Fibroblast of peridontal ligament (primary cell): ENCODE measurements around the gene TMEM82.

Experiments
- DNase-seq: peaks from one replicate; pipeline ENCODE4 v3.0.0-alpha.2; 2010; ENCODE audit errors: extremely low read depth

TMEM82 gene

GRCh38 chr1:15720861-15721260 is 21.4 kb upstream of the TMEM82 start:
- DNase-seq = no peak

GRCh38 chr1:15722411-15722810 is 19.9 kb upstream of the TMEM82 start:
- DNase-seq = no peak

GRCh38 chr1:15722836-15723532 is 19.3 kb upstream of the TMEM82 start:
- no peak for DNase-seq

DNA sequence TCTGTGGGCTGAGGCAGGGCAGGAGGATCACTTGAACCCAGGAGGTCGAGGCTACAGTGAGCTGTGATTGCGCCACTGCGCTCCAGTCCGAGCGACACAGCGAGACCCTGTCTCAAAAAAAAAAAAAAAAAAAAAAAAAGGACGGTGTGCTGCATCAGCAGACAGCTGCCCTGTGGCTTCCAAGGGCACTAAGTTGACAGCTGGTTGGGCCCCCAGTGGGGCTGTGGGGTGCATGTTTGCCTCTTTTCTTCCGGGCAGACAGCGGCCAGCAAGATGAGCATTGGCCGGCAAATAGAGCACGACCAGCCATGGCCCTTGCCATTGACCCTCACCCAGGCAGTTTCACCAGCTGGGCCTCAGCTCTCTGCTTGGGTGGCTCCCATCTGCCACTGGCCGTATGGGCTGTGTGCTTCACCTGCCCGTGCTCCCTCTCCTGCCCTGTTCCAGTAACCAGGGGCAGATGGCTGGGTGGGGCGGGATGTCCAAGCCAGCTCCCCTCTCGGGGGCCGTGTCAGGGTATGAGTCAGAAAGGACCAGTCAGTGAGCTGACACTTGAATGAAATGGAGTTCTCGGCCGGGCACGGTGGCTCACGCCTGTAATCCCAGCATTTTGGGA is 18.6 kb upstream of the TMEM82 start:
- DNase-seq = no peak

DNA sequence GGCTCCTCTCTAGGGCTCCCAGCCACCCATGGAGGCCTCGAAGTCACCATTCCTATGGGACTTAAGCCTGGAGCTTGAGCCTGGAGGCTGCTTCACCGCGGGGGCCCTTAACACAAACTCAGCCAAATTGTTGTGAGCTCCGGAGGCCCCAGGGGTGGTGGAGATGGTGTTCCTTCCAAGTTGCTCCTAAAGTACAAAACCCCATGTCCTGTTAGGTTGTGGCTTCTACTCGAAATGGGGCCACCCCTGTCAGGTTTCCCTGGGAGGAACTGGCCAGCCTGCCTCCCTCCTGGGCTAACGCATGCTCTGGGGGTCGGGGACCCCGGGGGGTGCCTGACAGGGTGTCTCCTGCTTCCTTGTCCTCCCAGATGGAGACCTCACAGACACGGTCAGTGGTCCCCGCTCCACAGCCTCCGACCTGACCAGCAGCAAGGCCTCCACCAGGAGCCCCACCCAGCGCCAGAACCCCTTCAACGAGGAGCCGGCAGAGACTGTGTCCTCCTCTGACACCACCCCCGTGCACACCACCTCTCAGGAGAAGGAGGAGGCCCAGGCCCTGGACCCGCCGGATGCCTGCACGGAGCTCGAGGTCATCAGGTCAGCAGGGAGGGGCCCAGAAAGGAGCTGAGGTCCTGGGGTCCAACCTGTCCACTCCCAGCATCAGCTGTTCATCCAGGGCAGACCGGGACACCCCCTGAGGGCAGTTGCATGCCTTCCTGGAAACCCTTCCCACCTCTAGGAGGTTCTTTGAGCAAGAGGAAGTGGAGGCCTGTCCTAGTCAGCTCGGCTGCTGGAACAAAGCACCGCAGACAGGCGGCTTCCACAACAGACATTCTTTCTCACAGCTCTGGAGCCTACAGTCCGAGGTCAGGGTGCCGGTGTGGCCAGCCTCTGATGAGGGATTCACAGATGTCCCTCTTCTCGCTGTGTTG is 17.1 kb upstream of the TMEM82 start:
- DNase-seq = no peak

DNA sequence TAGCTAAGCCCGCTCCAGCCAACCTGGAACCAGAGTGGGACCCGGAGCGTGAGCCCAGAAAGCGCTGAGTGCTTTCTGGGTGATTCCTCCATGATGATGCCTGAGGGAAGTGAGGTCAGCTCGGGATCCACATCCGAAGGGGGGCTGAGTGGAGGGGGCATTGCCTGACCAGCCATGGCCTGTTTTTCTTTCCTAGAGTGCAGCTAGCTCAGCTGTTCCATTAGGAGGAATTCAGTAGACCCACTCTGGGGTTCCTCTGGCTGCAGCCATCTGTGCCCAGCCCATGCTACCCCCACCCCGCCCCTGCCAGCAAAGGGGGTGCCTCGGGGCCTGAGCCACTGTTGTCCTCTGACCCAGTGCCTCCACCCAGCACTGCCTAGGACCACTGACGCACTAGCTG is 15.8 kb upstream of the TMEM82 start:
- no peak for DNase-seq

DNA sequence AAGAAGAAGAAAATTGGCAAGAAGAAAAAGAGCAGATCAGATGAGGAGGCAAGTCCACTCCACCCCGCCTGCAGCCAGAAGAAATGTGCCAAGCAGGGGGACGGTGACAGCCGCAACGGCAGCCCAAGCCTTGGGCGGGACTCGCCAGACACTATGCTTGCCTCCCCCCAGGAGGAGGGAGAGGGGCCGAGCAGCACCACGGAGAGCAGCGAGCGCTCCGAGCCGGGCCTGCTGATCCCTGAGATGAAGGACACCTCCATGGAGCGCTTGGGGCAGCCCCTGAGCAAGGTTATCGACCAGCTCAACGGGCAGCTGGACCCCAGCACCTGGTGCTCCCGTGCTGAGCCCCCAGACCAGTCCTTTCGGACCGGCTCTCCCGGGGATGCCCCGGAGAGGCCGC is 15.3 kb upstream of the TMEM82 start:
- no peak for DNase-seq

DNA sequence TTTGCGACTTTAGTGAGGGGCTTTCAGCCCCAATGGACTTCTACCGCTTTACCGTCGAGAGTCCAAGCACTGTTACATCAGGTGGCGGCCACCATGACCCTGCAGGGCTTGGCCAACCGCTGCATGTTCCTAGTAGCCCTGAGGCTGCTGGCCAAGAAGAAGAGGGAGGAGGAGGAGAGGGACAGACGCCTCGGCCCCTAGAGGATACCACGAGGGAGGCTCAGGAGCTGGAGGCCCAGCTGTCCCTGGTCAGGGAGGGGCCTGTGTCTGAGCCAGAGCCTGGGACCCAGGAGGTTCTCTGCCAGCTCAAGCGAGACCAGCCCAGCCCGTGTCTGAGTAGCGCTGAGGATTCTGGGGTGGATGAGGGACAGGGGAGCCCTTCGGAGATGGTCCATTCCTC is 14.9 kb upstream of the TMEM82 start:
- no peak for DNase-seq

- DNase-seq = no peak
Measured at GRCh38 chr1:15727866-15728534, 14.3 kb upstream of the TMEM82 start.

GRCh38 chr1:15728937-15729657 is 13.2 kb upstream of the TMEM82 start:
- DNase-seq = no peak

- no peak for DNase-seq
Measured at GRCh38 chr1:15730423-15730822, 11.9 kb upstream of the TMEM82 start.

DNA sequence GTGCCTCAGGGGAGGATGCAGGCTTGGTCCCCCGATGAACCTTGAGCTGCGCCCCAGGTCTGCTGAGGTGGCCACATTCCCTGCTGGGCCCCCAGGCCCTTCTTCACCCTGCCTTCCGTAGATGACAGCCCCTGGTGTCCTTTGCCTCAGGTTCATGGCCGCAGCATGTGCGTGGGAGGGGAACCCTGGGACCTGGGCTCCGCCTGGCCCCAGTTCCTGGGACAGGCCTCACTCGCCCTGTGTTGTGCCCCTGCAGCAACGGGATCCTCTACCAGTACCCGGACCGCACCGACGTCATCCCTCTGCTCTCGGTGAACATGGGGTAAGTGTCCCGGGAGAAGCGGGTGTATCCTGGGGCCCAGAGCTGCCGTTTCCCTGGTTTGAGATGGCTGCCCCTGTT is 11.4 kb upstream of the TMEM82 start:
- no peak for DNase-seq

DNA sequence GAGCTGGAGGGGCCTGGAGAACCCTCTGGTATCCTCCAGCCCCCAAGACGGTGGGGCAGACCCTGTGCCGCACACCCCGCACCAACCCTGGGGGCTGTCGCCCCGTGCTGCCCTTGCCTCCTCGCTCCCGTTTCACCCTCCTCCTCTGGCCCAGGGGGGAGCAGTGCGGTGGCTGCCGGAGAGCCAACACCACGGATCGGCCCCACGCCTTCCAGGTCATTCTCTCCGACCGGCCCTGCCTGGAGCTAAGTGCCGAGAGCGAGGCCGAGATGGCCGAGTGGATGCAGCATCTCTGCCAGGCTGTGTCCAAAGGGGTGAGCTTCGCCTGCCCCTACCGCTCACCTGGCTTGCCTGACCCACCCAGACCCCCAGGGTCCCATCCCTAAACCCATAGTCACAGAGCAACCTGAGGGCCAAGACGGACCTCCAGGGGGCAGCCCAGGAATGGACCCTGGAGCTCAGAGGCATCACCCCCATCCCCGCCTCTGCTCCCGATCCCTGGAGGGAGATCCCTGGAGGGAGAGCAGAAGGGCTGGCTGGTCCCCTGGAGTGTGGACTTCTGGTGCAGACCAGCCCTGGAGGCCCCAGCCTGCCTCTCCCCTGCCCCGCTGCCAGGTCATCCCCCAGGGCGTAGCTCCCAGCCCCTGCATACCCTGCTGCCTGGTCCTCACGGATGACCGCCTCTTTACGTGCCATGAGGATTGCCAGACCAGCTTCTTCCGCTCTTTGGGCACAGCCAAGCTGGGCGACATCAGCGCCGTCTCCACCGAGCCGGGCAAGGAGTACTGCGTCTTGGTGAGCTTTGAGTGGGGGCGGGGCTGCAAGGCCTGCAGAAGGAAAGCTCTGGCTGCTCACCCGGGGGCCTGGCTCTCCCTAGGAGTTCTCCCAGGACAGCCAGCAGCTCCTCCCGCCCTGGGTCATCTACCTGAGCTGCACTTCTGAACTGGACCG is 10.3 kb upstream of the TMEM82 start:
- DNase-seq = no peak

DNA sequence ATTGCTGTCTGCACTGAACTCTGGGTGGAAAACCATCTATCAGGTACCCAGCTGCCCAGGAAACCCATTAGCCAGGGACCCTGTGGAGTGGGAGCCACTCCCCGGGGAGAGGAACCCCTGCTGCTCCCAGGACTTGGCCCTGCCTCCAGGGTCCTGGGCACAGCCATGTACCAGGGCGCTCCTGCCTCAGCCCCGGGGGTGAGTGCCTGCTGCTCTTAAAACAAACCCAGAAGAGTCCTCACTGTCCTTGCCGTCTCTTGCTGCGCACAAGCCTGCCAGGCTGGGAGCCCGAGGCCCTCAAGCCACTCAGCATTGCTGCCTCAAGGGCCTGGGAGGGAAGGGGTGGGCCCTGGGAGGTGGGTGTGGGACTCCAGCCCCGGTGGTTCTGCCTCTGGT is 9.6 kb upstream of the TMEM82 start:
- DNase-seq = no peak

GRCh38 chr1:15733218-15733725 is 9.0 kb upstream of the TMEM82 start:
- DNase-seq = no peak

- DNase-seq = no peak
Measured at GRCh38 chr1:15733726-15734226, 8.5 kb upstream of the TMEM82 start.

- DNase-seq = no peak
Measured at GRCh38 chr1:15734296-15734695, 8.0 kb upstream of the TMEM82 start.

DNA sequence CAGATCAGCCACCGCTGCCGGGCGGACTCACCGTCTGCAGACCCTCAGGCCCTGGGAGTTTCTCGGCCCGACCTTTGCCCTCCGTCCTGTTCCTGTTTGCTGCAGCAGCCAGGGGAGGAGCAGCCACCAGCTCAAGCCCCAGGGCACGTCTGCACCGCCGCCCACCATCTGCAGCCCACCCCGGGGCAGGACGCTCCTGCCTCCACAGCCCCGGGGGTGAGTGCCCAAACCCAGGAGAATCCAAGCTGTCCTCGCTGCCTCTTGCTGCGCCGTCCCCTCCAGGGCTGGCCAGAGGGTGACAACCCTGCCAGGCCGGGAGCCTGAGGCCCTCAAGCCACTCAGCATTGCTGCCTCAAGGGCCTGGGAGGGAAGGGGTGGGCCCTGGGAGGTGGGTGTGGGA is 7.4 kb upstream of the TMEM82 start:
- no peak for DNase-seq

GRCh38 chr1:15735304-15736037 is 6.8 kb upstream of the TMEM82 start:
- no peak for DNase-seq
